ENCODE data around the gene CAPN9. TPM values are rescaled to one million over a fixed set of nuclear protein-coding genes. Genes with fewer than 3 reads are reported as not detected.
"Not testable (repeated sequence)": the region's sequence is repeated elsewhere in the genome, so short reads cannot be mapped to it uniquely, and the experiment has no call there.

Gene CAPN9
- not detected in 2 replicates for polyA plus RNA-seq (2014; cell fraction: cytosol; rRNA removed)
- polyA plus RNA-seq (2014; cell fraction: nucleus; rRNA removed), result not detected in 2 replicates

GRCh38 chr1:230747127-230747730 lies at the start of gene CAPN9:
TSS of gene CAPN9 (plus strand) at chr1:230747388. CDS start at chr1:230747497, 109 bp downstream.
- DNase-seq (ENCODE audit: low spot score), result no peak

GRCh38 chr1:230698130-230698529 lies 49.1 kb upstream of the CAPN9 start:
- no peak for DNase-seq (ENCODE audit: low spot score)

- DNase-seq (ENCODE audit: low spot score), result not testable (repeated sequence)
Measured at GRCh38 chr1:230698964-230699363, 48.2 kb upstream of the CAPN9 start.

GRCh38 chr1:230699716-230700115 lies 47.5 kb upstream of the CAPN9 start:
- DNase-seq (ENCODE audit: low spot score), result no peak

- DNase-seq (ENCODE audit: low spot score), result no peak
Measured at GRCh38 chr1:230700132-230700531, 47.1 kb upstream of the CAPN9 start.

- no peak for DNase-seq (ENCODE audit: low spot score)
Measured at GRCh38 chr1:230701434-230701833, 45.8 kb upstream of the CAPN9 start.

GRCh38 chr1:230701895-230702768 lies 45.1 kb upstream of the CAPN9 start:
- DNase-seq (ENCODE audit: low spot score), result no peak

GRCh38 chr1:230702934-230703678 lies 44.1 kb upstream of the CAPN9 start:
- DNase-seq (ENCODE audit: low spot score), result no peak

- DNase-seq (ENCODE audit: low spot score), result no peak
Measured at GRCh38 chr1:230703679-230704385, 43.4 kb upstream of the CAPN9 start.

- DNase-seq (ENCODE audit: low spot score), result no peak
Measured at GRCh38 chr1:230704830-230705229, 42.4 kb upstream of the CAPN9 start.

- DNase-seq (ENCODE audit: low spot score), result no peak
Measured at GRCh38 chr1:230705289-230706019, 41.7 kb upstream of the CAPN9 start.

- no peak for DNase-seq (ENCODE audit: low spot score)
Measured at GRCh38 chr1:230706020-230706699, 41.0 kb upstream of the CAPN9 start.

GRCh38 chr1:230706887-230707731 lies 40.1 kb upstream of the CAPN9 start:
- no peak for DNase-seq (ENCODE audit: low spot score)

- no peak for DNase-seq (ENCODE audit: low spot score)
Measured at GRCh38 chr1:230707732-230708630, 39.2 kb upstream of the CAPN9 start.

- no peak for DNase-seq (ENCODE audit: low spot score)
Measured at GRCh38 chr1:230708631-230709580, 38.3 kb upstream of the CAPN9 start.

- DNase-seq (ENCODE audit: low spot score), result no peak
Measured at GRCh38 chr1:230709619-230710542, 37.3 kb upstream of the CAPN9 start.
